Measurements from ENCODE around the gene COL4A4. TPM values are rescaled to one million over a fixed set of nuclear protein-coding genes. Genes with fewer than 3 reads are reported as not detected.

COL4A4 gene
- total RNA-seq, 2 donors from 2014 or later: 0.23 to 0.55 TPM

DNA sequence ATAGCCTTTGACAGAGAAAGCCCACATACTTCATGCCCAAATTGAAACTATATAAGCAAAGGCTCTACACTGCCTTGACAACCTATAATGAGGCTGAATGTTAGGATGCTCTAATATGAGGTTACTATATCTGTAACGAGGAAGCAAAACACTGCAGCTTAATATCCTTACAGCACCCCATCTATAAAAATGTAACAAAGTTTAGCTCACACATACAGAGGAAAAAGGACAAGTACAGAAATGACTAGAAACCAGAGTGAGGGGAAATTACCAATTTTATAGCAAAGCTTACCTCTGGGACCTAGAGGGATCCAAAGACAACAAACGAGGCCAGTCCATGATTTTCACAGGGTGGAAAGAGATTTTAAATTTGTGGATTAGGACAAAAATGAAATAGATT, 138.5 kb downstream of the COL4A4 start:
- H3K36me3 Mint-ChIP-seq (ENCODE audit: low read depth): no peaks in the 10 kb centered on the region
- H3K4me3 Mint-ChIP-seq: no peak overlapping the region
- ATAC-seq: no peak
- H3K27me3 Mint-ChIP-seq: peaks cover 13% of the 10 kb centered on the region
- no peak overlapping the region for H3K27ac Mint-ChIP-seq
- DNase-seq: no peak
- H3K4me1 Mint-ChIP-seq: no peaks in the 10 kb centered on the region
- no peaks in the 10 kb centered on the region for H3K9me3 ChIP-seq (ENCODE audit: control insufficient read depth, low read length, poor library complexity, severe bottlenecking)

DNA sequence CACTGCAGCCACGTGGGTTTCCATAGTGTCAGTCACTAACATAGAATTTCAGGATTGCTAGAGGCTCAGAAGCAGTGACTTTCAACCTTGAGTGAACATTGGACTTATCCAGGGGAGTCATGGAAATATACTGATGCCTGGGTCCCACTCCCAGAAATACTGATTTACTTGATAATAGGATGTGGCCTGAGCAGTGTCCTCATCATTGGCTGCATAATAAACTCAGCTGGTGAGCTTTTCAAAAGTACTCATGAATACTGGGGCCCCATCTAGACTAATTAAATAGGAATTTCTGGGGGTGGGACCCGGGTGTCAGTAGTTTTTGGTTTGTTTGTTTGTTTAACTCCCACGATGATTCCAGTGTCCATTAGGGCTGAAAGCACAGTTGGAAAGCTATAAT, 141.4 kb downstream of the COL4A4 start:
- Mint-ChIP-seq H3K4me3 (no peak overlapping the region), H3K27me3 (peaks cover 13% of the 10 kb centered on the region), H3K36me3 (ENCODE audit: low read depth) (no peaks in the 10 kb centered on the region), H3K27ac (no peak overlapping the region), H3K4me1 (no peaks in the 10 kb centered on the region)
- DNase-seq (no peak), ATAC-seq (no peak)
- no peaks in the 10 kb centered on the region for H3K9me3 ChIP-seq (ENCODE audit: control insufficient read depth, low read length, poor library complexity, severe bottlenecking)

DNA sequence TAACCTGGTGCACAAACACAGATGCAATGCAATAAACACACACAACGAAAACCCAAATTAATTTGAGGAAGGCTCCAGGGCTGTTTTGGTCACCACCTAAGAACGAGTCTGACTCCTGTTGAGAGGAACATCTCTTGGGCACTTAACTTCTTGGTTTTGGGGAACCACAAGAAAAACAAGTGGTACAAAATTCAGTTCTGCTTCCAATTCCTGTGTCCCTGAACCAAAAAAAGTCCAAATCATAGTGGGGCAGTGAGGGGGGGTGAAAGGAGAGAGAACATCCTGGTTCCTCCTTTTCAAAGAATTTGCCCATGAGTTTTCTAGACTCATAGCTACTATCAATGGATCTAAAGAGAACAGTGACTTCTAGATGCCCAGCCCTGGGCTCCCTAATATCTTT, 143.6 kb downstream of the COL4A4 start:
- H3K27me3 Mint-ChIP-seq: peaks cover 25% of the 10 kb centered on the region
- H3K36me3 Mint-ChIP-seq (ENCODE audit: low read depth): no peaks in the 10 kb centered on the region
- no peak for ATAC-seq
- DNase-seq: no peak
- no peak overlapping the region for H3K27ac Mint-ChIP-seq
- H3K4me1 Mint-ChIP-seq: no peaks in the 10 kb centered on the region
- no peaks in the 10 kb centered on the region for H3K9me3 ChIP-seq (ENCODE audit: control insufficient read depth, low read length, poor library complexity, severe bottlenecking)
- H3K4me3 Mint-ChIP-seq: no peak overlapping the region

DNA sequence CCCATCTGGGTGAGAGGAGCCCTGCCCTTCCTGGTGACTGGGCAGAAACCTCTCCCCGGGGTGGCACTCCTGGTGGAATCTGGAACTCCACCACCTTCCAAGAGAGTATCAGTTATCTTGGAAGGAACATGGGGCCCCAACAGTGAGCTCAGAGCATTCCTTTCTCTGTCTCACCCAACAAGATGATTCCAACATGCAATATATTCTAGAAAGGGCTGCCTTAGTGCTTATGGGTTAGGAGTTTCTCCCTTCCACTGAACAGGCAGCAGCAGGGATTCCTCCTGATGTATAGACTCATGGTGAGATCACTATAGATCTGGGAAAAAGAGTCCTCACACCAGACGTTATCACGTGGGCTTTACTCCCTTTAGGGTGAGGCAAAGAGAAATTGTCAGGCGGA, 147.1 kb downstream of the COL4A4 start:
- no peaks in the 10 kb centered on the region for H3K4me1 Mint-ChIP-seq
- no peak overlapping the region for H3K4me3 Mint-ChIP-seq
- H3K9me3 ChIP-seq (ENCODE audit: control insufficient read depth, low read length, poor library complexity, severe bottlenecking): no peaks in the 10 kb centered on the region
- DNase-seq (no peak), ATAC-seq (no peak)
- H3K27ac Mint-ChIP-seq: no peak overlapping the region
- H3K27me3 Mint-ChIP-seq: peaks cover 38% of the 10 kb centered on the region
- no peaks in the 10 kb centered on the region for H3K36me3 Mint-ChIP-seq (ENCODE audit: low read depth)

DNA sequence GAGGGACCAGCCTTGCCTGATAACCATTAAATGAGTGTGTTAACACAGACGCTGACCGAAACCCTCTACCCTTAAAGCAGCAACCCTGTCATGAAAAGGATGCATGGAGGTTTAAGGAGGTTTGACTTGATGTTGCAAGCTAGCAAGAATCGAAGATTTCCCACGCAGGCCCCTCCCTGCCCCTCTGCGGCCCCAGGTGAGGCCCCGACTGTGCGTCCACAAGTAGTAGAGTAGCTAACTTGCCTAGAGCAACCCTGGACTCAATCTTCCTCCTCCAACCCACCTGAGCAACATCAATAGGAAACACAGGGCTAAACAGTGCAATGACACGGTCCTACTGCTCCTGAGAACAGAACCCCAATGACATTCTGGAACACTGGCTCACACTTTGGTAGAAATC, 150.1 kb downstream of the COL4A4 start:
- no peak for DNase-seq
- H3K4me1 Mint-ChIP-seq: no peaks in the 10 kb centered on the region
- H3K36me3 Mint-ChIP-seq (ENCODE audit: low read depth): no peaks in the 10 kb centered on the region

DNA sequence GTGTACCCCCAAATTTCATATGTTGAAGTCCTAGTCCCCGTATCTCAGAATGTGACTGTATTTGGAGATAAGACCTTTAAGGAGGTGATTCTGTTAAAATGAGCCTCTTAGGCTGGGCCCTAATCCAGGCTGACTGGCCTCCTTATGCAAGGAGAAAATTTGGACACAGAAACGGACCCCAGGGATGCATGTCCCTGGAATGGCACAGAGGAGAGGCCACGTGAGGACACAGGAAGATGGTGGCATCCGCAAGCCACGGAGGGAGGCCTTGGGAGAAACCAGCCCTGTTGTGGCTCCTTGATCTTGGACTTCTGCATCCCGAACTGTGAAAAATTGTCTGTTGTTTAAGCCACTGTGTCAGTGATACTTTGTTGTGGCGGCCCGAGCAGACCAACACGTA, 150.7 kb downstream of the COL4A4 start:
- H3K4me3 Mint-ChIP-seq: no peak overlapping the region
- H3K4me1 Mint-ChIP-seq: no peaks in the 10 kb centered on the region
- peaks cover 25% of the 10 kb centered on the region for H3K27me3 Mint-ChIP-seq
- H3K27ac Mint-ChIP-seq: no peak overlapping the region
- ATAC-seq: no peak
- H3K9me3 ChIP-seq (ENCODE audit: control insufficient read depth, low read length, poor library complexity, severe bottlenecking): no peaks in the 10 kb centered on the region
- no peak for DNase-seq
- no peaks in the 10 kb centered on the region for H3K36me3 Mint-ChIP-seq (ENCODE audit: low read depth)

More for the DNA sequence above, 150.1 kb downstream of the COL4A4 start:
- peaks cover 25% of the 10 kb centered on the region for H3K27me3 Mint-ChIP-seq
- ATAC-seq: no peak
- no peak overlapping the region for H3K4me3 Mint-ChIP-seq
- no peaks in the 10 kb centered on the region for H3K9me3 ChIP-seq (ENCODE audit: control insufficient read depth, low read length, poor library complexity, severe bottlenecking)
- H3K27ac Mint-ChIP-seq: no peak overlapping the region

GRCh38 chr2:227010433-227010832, 153.6 kb downstream of the COL4A4 start:
- H3K27me3 Mint-ChIP-seq: peaks cover 12% of the 10 kb centered on the region
- no peak overlapping the region for H3K4me3 Mint-ChIP-seq
- H3K27ac Mint-ChIP-seq: no peak overlapping the region
- H3K9me3 ChIP-seq (ENCODE audit: control insufficient read depth, low read length, poor library complexity, severe bottlenecking): no peaks in the 10 kb centered on the region
- H3K36me3 Mint-ChIP-seq (ENCODE audit: low read depth): no peaks in the 10 kb centered on the region
- DNase-seq (no peak), ATAC-seq (no peak)
- H3K4me1 Mint-ChIP-seq: no peaks in the 10 kb centered on the region

GRCh38 chr2:227007940-227008339, 156.1 kb downstream of the COL4A4 start:
- no peak for ATAC-seq
- no peaks in the 10 kb centered on the region for H3K9me3 ChIP-seq (ENCODE audit: control insufficient read depth, low read length, poor library complexity, severe bottlenecking)
- H3K36me3 Mint-ChIP-seq (ENCODE audit: low read depth): no peaks in the 10 kb centered on the region
- no peak overlapping the region for H3K27ac Mint-ChIP-seq
- H3K27me3 Mint-ChIP-seq: no peaks in the 10 kb centered on the region
- no peak overlapping the region for H3K4me3 Mint-ChIP-seq
- no peak for DNase-seq
- no peaks in the 10 kb centered on the region for H3K4me1 Mint-ChIP-seq

DNA sequence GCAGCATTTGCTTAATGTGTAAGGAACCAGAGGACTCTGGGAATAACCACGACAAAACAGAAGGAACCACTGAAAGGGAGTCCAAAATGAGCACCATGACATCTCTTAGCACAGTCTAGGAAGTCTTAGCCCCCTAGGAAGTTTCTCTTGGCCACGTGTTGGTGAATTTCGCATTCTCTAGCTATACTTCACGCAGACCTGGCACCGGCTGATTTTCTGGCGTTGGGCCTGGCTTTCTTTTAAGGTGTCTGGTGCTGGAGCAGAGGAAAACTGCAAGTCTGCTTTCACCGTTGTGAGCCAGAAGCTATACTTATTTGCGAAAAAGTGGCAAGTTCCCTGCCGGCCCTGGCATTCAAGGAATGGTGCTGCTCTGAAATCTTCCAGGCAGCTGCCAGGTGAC, 156.9 kb downstream of the COL4A4 start:
- ATAC-seq (no peak), DNase-seq (no peak)
- H3K27me3 Mint-ChIP-seq: no peaks in the 10 kb centered on the region
- no peaks in the 10 kb centered on the region for H3K9me3 ChIP-seq (ENCODE audit: control insufficient read depth, low read length, poor library complexity, severe bottlenecking)
- peaks cover 2% of the 10 kb centered on the region for H3K4me1 Mint-ChIP-seq
- H3K36me3 Mint-ChIP-seq (ENCODE audit: low read depth): no peaks in the 10 kb centered on the region
- H3K27ac Mint-ChIP-seq: peak overlapping the region; percentile 49
- H3K4me3 Mint-ChIP-seq: no peak overlapping the region

DNA sequence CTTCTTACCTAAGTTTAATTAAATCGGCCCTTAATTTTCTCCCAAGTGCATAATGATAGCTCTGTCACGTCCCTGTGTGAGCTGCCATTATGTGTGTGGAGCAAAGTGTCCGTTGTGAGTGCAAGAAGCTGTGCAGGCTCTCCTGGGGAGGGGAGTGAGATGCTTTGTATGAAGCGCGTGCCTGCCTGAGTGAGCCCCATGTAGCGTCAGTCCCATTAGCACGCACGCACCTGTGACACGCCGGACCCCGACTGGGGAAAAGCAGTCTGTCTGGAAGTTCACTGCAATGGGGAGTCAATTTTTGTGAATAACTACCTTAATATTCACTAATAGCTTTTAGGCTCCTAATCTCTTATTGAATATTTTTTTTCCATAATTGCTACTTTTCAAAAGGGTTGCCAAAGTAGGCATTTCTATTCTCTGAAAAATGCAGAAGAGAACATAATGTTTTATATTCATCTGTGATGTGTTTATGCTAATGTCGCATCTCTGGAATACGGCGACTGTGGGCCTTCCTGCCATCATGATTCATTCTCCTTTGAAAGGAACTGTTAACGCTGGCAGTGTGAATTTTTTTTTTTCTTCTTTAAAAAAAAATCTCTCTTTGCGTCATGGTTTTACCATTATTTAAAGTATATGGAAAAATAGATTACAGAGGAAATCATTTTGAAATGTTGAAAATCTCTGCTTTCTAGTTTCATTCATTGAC, 157.7 kb downstream of the COL4A4 start:
- H3K27me3 Mint-ChIP-seq: no peaks in the 10 kb centered on the region
- no peak overlapping the region for H3K4me3 Mint-ChIP-seq
- ATAC-seq (no peak), DNase-seq (no peak)
- no peaks in the 10 kb centered on the region for H3K36me3 Mint-ChIP-seq (ENCODE audit: low read depth)
- no peak overlapping the region for H3K27ac Mint-ChIP-seq
- H3K4me1 Mint-ChIP-seq: peaks cover 3% of the 10 kb centered on the region
- no peaks in the 10 kb centered on the region for H3K9me3 ChIP-seq (ENCODE audit: control insufficient read depth, low read length, poor library complexity, severe bottlenecking)

DNA sequence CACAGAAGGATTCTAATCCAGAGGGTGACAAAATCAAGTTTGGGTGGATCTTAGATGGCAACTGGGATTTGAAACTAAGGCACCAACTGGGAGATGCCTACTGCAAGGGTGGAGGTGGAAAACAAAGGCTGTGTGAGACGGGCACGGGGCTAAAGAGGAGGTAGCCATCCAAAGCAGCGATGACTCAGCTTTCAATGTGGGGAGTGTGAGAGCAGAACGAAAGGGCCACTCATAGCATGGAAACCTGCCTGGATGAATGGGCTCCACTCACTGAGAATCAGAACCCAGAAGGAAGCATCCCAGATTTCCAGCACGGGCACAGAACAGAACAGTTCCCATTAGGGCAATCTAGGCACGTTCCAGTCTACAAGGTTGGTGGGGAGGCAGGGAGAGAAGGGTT, 159.5 kb downstream of the COL4A4 start:
- H3K9me3 ChIP-seq (ENCODE audit: control insufficient read depth, low read length, poor library complexity, severe bottlenecking): no peaks in the 10 kb centered on the region
- DNase-seq (no peak), ATAC-seq (no peak)
- H3K4me3 Mint-ChIP-seq: no peak overlapping the region
- peaks cover 3% of the 10 kb centered on the region for H3K4me1 Mint-ChIP-seq
- H3K27ac Mint-ChIP-seq: no peak overlapping the region
- H3K27me3 Mint-ChIP-seq: no peaks in the 10 kb centered on the region
- peaks cover 4% of the 10 kb centered on the region for H3K36me3 Mint-ChIP-seq (ENCODE audit: low read depth)

DNA sequence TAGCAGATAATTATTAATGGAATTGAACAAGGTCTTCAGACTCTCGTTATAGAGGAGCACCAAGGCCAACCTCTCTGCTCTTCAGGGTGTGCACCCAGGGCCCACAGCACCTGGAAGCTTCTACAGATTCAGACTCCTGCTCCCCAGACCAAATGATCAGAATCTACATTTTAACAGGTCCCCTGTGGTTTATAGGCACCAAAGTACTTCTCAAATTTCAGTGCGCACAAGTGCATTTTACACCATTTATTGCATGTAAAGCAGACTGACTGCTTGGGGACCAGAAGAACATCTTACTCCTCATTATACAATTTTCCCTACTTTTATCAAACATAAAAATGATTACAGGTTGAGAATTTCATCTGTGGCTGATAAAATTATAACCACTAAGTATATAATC, 163.9 kb downstream of the COL4A4 start:
- Mint-ChIP-seq H3K36me3 (ENCODE audit: low read depth) (peaks cover 7% of the 10 kb centered on the region), H3K27ac (no peak overlapping the region), H3K4me1 (peaks cover 3% of the 10 kb centered on the region), H3K4me3 (no peak overlapping the region), H3K27me3 (no peaks in the 10 kb centered on the region)
- DNase-seq (no peak), ATAC-seq (no peak)
- H3K9me3 ChIP-seq (ENCODE audit: control insufficient read depth, low read length, poor library complexity, severe bottlenecking): no peaks in the 10 kb centered on the region

GRCh38 chr2:226999661-227000060, 164.3 kb downstream of the COL4A4 start:
- Mint-ChIP-seq H3K27ac (no peak overlapping the region), H3K4me1 (peaks cover 5% of the 10 kb centered on the region), H3K27me3 (no peaks in the 10 kb centered on the region), H3K4me3 (no peak overlapping the region), H3K36me3 (ENCODE audit: low read depth) (peaks cover 7% of the 10 kb centered on the region)
- H3K9me3 ChIP-seq (ENCODE audit: control insufficient read depth, low read length, poor library complexity, severe bottlenecking): no peaks in the 10 kb centered on the region
- DNase-seq (no peak), ATAC-seq (no peak)

GRCh38 chr2:226995625-226996041, 168.4 kb downstream of the COL4A4 start:
- ATAC-seq: no peak
- peak overlapping the region; percentile 24 for H3K27ac Mint-ChIP-seq
- H3K27me3 Mint-ChIP-seq: no peaks in the 10 kb centered on the region
- peaks cover 12% of the 10 kb centered on the region for H3K36me3 Mint-ChIP-seq (ENCODE audit: low read depth)
- DNase-seq: no peak
- H3K4me3 Mint-ChIP-seq: no peak overlapping the region
- peaks cover 3% of the 10 kb centered on the region for H3K4me1 Mint-ChIP-seq
- no peaks in the 10 kb centered on the region for H3K9me3 ChIP-seq (ENCODE audit: control insufficient read depth, low read length, poor library complexity, severe bottlenecking)
